GM18861 (cell line): ENCODE results near the gene GFRA1.

Source experiments
- ATAC-seq: cut with Tn5 transposase; IDR thresholded peaks from one replicate; pipeline ENCODE4 v1.9.1; 2021; ENCODE audit not compliant: unreplicated experiment

GFRA1 gene

GRCh38 chr10:116164291-116164690 lies 108.7 kb downstream of the GFRA1 start:
- no peak for ATAC-seq

- ATAC-seq = no peak
Measured at GRCh38 chr10:116163333-116164131, 109.5 kb downstream of the GFRA1 start.

- ATAC-seq = no peak
Measured at GRCh38 chr10:116162851-116163250, 110.2 kb downstream of the GFRA1 start.

DNA sequence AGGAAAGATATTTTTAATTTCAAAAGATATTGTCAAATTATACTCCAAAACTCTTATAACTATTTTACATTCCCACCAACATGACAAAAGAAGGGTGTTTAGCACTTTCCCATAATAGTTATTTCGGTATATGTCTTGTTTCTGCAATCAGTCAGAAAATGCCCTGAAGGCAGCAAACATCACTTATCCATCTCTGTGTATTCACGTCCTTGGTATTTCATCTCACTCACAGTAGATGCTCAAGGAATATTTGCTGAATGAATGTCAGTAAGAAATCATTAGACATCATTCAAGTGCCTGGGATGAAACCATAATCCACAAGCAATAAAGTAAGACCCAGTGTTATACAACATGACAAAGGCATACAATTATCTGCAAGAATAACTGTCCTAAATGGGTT lies 112.7 kb downstream of the GFRA1 start:
- no peak for ATAC-seq

- ATAC-seq = no peak
Measured at GRCh38 chr10:116159197-116159596, 113.8 kb downstream of the GFRA1 start.

DNA sequence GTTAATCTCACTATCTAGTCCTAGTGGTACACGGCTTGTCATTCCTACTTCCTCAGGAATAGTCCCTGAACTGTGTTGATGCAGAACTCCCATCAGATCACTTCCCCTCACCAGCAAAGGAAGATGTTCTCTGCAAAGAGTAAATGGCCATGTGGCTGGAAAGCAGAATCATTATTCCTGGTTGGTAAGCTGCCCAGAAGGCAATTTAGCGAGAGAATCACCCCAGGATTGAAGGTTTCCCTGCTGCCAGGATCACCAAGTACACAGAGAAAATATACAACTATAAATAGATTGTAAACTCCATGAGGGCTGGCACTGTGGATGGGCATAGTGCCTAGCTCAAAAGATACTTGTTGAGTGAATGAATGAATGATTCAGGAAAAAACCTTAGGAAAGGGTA lies 115.0 kb downstream of the GFRA1 start:
- no peak for ATAC-seq

DNA sequence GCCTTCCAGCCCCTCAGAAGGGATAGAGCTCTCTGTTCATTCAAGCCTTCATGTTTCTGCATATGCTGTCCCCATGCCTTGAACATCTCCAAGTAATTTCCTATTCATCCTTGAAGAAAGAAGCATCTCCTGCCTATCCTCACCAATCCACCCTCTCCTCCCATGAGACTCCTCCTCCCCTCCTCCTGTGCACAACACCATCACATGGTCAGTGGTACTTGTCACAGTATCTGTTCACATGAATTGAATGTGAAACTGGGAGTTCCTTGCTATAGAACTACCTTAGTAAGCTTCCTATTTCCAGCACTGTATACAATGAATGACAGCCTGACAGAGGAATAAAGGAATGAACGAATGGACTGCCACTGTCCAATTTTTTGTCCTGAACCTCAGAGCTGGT lies 115.5 kb downstream of the GFRA1 start:
- no peak for ATAC-seq

GRCh38 chr10:116156819-116157218 lies 116.2 kb downstream of the GFRA1 start:
- ATAC-seq = no peak

GRCh38 chr10:116155191-116155590 lies 117.8 kb downstream of the GFRA1 start:
- no peak for ATAC-seq

GRCh38 chr10:116154651-116155050 lies 118.4 kb downstream of the GFRA1 start:
- ATAC-seq = no peak

- no peak for ATAC-seq
Measured at GRCh38 chr10:116151076-116151475, 121.9 kb downstream of the GFRA1 start.

DNA sequence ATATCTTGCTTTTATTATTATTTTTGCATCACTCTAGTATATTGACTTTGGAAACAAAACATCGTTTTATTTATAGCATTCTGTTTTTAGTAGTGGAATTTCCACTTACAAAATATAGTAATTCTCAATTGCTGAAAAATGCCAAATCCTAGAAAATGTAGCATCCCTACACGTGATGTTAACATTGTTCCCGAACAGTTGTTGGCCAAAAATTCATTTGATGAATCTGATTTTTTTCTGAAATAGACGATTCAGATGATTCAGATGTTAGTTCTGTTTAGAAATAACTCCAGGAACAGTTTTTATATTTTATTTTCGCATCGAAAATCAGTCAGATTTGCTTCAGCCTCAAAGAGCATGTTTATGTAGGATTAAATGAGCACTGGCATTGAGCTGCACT lies 122.4 kb downstream of the GFRA1 start:
- no peak for ATAC-seq

DNA sequence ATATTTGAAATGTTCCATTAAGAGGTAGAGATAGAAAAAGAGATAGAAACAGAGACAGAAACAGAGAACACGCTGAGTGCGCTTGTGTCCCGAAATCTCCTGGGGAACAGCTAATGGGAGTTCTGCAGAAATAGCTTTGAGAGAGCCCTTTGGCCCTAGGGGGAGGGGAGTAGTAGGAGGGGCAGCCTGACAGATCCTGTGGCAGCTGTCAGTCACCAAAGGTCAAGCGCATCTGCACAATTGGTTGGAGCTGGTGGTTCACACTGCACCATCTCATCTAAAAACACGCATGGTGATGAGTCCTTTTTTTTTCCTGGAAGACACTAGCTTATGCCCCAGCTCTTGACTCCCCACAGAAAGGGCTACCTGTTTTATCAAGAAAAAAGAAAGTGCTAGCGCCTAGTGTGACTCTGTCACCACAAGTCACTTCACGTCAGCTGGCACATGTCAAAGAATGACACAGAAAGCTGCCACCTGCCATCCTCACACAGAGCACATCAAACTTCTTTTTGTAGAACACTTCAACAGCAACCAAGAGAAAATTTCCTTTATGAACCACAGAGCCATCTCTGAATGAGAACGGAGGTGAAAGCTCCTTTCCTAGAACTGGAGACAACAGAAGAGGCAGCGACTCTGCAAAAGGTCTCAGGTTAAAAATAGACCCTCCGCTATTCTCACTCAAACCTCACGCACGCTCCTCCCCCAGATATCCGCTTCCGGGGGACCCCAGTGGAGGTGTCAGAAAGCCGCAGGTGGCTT lies 125.7 kb downstream of the GFRA1 start:
- ATAC-seq = no peak

GRCh38 chr10:116146372-116147140 lies 126.5 kb downstream of the GFRA1 start:
- no peak for ATAC-seq

DNA sequence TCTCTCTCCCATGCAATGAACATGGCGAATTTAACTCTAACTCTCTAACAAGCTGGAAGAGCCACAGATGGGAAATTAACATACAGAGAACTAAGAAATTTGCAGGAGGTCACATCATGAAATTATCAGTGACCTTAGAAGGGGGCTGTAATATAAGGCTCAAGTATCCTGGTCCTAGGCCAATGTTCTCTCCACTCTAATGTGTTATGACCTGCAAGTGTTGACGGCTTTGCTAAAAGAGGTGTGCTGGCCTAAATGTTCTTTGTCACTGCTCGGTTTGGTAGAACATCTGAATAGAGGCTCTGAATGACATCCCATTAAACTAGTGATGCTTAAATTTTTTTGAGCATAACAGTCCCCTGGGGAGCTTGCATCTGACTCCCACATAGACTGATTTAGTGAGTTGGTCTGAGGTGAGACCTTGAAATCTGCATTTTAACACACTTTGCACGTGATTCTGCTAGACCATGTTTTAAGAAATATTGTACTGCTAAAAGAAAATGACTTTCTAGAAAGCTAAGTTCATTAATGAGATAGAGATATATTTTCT lies 129.3 kb downstream of the GFRA1 start:
- no peak for ATAC-seq

DNA sequence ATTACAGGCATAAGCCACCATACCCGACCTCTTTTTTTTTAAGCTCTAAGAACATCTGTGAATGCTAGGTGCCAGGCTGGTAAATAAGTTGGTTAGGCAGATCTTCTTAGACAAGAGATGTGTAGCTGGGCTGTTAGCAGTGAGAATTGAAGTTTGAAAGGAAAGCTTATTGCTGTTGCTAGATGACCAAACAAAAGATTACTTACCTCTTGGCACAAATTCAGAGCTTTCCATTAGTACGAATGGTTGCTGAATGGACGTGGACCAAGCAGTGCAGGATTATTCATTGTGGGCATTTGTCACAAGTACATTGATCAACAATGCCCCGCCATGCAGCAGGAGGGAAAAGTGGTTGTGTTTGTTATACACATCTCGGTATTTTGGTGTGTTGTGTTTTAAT lies 131.2 kb downstream of the GFRA1 start:
- ATAC-seq = no peak

- ATAC-seq = no peak
Measured at GRCh38 chr10:116141246-116141645, 131.8 kb downstream of the GFRA1 start.

- ATAC-seq = no peak
Measured at GRCh38 chr10:116139886-116140285, 133.1 kb downstream of the GFRA1 start.

DNA sequence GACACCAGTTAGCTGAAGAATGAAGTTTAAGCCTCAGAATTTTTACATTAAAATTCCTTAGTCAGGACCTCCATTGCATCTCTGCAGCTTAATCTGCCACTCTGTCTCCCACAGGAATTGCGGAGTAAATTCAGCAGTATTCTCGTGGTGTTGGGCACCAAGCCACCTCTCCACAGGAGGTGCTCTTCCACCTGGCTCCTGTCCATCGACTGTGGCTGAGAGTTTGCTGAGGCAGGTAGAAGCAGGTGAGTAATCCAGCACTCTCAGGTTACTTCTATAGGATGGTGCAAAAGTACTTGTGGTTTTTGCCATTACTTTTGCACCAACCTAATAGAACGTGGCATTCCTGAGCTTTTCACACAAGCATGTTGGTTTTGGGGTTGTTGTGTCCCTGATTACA lies 134.1 kb downstream of the GFRA1 start:
- ATAC-seq = no peak

GRCh38 chr10:116136261-116136660 lies 136.7 kb downstream of the GFRA1 start:
- ATAC-seq = no peak

GRCh38 chr10:116134322-116134721 lies 138.7 kb downstream of the GFRA1 start:
- no peak for ATAC-seq
